Measurements from ENCODE around the gene RTF1.
"Not testable (repeated sequence)": the region's sequence is repeated elsewhere in the genome, so short reads cannot be mapped to it uniquely, and the experiment has no call there.

RTF1 gene

GRCh38 chr15:41438206-41438605 is 21.3 kb downstream of the RTF1 start:
- no peak for DNase-seq

GRCh38 chr15:41438745-41439144 is 21.9 kb downstream of the RTF1 start:
- DNase-seq, result not testable (repeated sequence)

- peak in 1 of 2 donors; percentile 18 for DNase-seq
These were observed 26.4 kb downstream of the RTF1 start for GRCh38 chr15:41443275-41443674.

- no peak for DNase-seq
These were observed 28.5 kb downstream of the RTF1 start for GRCh38 chr15:41445399-41445798.

GRCh38 chr15:41462084-41462795 is 45.3 kb downstream of the RTF1 start:
- DNase-seq, result no peak

- DNase-seq, result no peak
These were observed 48.1 kb downstream of the RTF1 start for GRCh38 chr15:41464889-41465580.

- DNase-seq, result peak; percentile 9 to 61
These were observed 49.0 kb downstream of the RTF1 start for GRCh38 chr15:41465822-41466421.

- DNase-seq, result no peak
These were observed 49.8 kb downstream of the RTF1 start for GRCh38 chr15:41466711-41467110.

- not testable (repeated sequence) for DNase-seq
These were observed 52.7 kb downstream of the RTF1 start for GRCh38 chr15:41469644-41470043.

- no peak for DNase-seq
These were observed 56.5 kb downstream of the RTF1 start for GRCh38 chr15:41473418-41473817.

- no peak for DNase-seq
These were observed 57.5 kb downstream of the RTF1 start for GRCh38 chr15:41474436-41474835.

GRCh38 chr15:41474941-41475340 is 58.0 kb downstream of the RTF1 start:
- no peak for DNase-seq

GRCh38 chr15:41476416-41477048 is 59.6 kb downstream of the RTF1 start:
- DNase-seq, result no peak

GRCh38 chr15:41480396-41481140 is 63.7 kb downstream of the RTF1 start:
- DNase-seq, result no peak

GRCh38 chr15:41482110-41482877 is 65.4 kb downstream of the RTF1 start:
- no peak for DNase-seq

GRCh38 chr15:41483115-41483514 is 66.2 kb downstream of the RTF1 start:
- peak; percentile 16 to 63 for DNase-seq

GRCh38 chr15:41483519-41483918 is 66.6 kb downstream of the RTF1 start:
- DNase-seq, result peak in 1 of 2 donors; percentile 47

GRCh38 chr15:41484937-41485625 is 68.2 kb downstream of the RTF1 start:
- DNase-seq, result no peak

GRCh38 chr15:41486286-41486685 is 69.4 kb downstream of the RTF1 start:
- no peak for DNase-seq

GRCh38 chr15:41487381-41487780 is 70.5 kb downstream of the RTF1 start:
- DNase-seq, result no peak

- peak in 1 of 2 donors; percentile 28 for DNase-seq
These were observed 70.9 kb downstream of the RTF1 start for GRCh38 chr15:41487802-41488201.

Data from CD4-positive, alpha-beta T cell treated with Interferon alpha-2 for 1 hour (primary cell).